ENCODE data around the gene C2CD2.

C2CD2 gene

DNA sequence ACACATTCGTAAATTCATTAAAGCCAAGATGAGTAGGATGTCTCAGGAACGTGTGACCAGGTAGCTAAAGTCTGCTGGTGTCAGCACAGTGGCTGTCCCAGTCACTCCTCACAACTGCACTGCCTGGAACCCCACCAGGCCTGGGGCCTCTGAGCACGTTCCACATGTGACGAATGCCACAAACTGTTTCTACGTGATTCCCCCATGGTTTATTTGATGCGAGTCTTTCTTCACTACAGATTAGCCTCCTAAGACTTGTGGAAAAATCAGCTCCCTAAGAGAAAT lies 107.8 kb downstream of the C2CD2 start:
- DNase-seq (ENCODE audit: low spot score) = no peak

DNA sequence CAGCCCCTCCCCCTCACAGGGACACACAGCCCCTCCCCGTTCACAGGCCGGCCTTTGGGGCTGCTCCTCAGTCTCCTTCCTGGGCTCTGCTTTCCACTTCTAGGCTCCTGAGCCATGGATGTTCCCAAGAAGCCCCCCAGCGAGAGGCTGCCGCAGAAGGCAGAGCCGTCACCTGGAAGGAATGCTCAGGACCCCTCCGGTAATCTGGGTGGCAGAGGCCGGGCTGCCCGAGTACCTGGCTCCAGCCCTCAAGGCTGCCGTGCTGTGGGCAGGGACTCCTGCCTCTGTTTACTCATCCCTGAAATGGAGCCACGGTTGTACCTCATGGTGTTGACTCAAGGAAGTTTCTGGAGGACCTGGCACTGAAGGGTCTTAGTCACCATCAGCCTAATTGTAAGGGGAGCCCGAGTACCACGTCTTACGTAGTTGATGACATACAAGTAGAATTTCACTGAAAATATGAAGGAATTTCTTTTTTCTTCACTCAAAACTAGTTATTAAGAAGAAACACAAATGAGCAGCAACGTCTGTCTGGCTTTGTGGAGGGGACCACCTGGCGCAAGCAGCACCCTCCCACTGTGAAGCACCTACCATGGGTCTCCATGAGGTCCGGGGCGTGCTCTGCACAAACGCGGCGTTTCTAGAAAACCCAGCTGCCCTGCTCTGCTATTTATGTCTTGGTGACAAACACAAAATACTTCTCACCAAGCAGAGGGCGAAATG lies 108.3 kb downstream of the C2CD2 start:
- DNase-seq (ENCODE audit: low spot score) = no peak

DNA sequence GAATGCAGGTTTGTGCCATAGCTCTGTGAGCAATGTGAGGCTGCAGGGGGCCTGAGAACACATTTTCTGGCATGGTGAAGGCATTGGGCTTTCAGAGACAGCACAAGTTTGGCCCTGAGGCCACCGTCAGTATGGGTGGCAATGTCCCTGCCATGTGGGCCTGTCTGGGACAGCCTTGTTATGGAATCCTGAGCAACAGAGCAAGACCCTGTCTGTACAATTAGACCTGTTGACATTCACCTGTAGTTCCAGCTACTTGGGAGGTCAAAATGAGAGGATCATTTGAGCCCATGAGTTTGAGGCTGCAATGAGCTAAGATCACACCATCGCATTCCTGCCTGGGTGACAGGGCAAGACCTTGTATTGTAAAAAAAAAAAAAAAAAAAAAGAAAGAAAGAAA lies 110.2 kb downstream of the C2CD2 start:
- no peak for DNase-seq (ENCODE audit: low spot score)

DNA sequence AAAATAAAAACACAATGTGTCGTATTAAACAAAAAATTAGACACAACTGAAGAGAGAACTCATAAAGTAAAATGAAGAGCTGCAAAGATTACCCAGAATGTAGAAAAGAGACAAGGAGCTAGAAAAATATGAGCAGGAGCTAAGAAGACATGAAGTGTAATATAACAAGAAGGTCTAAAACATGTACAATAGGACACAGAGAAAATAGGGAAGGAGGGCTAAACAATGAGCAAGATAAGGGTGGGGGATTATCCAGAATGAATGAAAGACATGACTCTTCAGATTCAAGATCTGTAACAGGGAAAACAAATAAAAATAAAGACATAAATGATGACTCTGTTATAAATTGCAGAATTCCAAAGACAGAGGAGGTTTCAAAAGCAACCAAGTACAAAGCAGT lies 112.9 kb downstream of the C2CD2 start:
- DNase-seq (ENCODE audit: low spot score) = no peak

DNA sequence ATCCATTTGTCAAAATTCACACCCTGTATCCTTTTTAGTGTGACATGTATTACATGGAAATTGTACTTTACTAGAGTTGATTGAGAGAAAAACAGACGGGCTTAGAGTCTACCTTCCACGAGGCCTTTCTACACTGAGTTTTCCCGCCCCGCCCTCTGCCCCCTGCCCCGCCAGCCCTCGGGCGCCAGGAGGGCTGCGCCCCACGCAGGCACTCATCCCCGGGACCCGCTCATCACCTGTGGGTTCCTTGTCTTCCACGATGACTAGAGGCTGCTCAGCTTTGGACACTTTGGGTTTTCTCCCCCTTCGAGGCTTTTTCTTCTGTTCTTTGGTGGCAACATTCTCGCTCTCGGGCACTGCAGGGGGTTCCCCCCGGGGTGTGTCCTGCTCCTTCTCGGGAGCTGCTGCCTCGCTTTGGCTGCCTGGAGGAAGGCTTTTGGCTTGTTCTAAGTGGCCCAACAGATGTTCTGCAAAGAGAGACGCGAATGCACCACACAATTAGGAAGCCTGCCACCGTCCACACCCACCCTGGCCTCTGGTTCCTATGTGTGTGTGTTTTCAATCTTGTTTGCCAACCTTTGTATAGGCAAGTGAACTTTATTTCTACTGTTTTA lies 114.3 kb downstream of the C2CD2 start:
- no peak for DNase-seq (ENCODE audit: low spot score)

DNA sequence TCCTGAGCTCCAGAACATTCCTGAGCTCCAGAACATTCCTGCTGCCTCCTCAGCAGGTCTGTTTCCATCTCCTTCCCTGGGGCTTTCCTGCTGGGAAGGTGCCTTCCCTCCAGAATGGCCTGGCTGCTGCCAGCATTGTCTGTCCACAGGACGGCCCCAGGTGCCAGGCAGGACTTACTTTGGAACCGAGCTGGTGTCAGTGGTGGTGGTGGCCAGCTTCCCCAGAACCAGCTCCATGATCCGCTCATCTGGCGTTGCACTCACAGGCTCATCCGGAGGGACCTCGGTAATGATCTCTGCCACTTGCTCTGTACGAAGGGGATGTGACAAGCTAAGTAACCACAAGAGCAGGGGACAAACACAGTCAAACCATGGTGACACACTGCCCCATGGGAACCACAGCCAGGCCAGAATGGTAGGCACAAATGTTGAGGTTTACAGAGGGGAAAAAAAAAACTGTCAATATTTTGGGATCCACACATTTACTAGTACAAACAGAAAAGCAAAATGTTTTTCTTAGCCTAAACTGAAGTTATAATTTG lies 116.0 kb downstream of the C2CD2 start:
- no peak for DNase-seq (ENCODE audit: low spot score)

DNA sequence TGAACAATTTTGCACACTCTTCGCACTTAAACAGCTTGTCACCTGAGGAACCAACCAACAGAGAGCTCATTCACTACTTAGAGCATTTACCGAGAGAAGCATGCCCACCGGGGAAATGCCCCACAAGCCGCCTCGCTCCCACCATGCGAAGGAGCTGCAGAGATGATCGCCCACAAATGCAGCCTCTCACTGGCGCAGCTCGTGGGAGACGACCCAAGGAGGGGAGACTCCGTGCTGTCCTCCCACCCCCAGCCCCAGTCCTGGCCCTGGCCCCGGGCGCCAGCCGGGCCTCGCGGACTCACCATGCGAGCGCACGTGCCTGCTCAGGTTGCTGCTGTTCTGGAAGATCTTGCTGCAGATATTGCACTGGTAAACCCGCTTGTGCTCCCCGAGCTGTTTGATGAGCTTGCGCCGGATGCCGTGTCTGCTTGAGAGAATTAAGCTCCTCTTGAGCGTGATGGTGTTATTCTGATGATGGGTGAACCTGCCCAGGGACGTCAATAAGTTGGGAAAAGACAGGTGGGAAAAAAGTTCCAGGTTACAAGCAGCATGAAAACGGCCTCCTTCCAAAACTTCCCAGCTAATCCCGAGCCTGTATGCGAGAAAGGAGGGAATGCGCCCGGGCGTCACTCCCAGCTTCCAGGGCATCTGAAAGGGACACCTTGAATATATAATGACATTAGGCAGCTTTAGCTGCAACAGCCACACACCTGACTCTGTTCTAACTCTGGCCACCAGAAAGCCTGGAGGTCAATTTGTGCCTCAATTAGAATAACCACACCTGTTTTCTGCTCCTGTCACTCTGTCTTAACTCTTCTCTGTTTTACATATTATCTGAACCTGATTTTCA lies 117.4 kb downstream of the C2CD2 start:
- DNase-seq (ENCODE audit: low spot score) = no peak

DNA sequence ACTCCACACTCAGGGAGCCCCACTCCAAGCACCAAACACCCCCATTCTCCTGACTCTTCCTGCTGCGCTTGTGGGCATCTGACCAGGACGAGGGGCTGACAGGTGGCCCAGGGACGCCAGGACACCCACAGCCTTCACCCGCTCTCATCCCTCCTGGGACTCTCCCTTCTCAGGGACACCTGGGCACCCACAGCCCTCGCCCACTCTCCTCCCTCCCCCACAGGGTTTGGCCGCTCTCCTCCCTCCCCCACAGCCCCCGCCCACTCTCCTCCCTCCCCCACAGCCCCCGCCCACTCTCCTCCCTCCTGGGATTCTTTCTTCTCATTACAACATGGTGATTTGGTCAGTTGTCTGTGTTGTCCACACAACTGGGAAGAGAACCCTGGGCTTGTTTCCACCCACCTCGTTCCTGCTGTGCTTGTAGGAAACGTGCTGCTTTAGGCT lies 118.1 kb downstream of the C2CD2 start:
- DNase-seq (ENCODE audit: low spot score) = no peak

Measured in AG20443 (cell line).